A549 (cell line): ENCODE data around the gene PTGES3L.

Source experiments
- CHD4 ChIP-seq: fragments of 200-600 bp; sonication (generic); IDR thresholded peaks from 2 replicates; pipeline ENCODE4 v1.6.1; 2016; ENCODE audit warnings: antibody characterized with exemption, mild to moderate bottlenecking, borderline replicate concordance
- TF ChIP-seq, protein P1 (sequence below): fragments of >200 bp; sonication (Bioruptor Twin); formaldehyde crosslinking; IDR thresholded peaks from 3 replicates; pipeline ENCODE4 v1.5.1; 2016

- TF ChIP-seq CHD4: no peak
- TF ChIP-seq, protein P1, sequence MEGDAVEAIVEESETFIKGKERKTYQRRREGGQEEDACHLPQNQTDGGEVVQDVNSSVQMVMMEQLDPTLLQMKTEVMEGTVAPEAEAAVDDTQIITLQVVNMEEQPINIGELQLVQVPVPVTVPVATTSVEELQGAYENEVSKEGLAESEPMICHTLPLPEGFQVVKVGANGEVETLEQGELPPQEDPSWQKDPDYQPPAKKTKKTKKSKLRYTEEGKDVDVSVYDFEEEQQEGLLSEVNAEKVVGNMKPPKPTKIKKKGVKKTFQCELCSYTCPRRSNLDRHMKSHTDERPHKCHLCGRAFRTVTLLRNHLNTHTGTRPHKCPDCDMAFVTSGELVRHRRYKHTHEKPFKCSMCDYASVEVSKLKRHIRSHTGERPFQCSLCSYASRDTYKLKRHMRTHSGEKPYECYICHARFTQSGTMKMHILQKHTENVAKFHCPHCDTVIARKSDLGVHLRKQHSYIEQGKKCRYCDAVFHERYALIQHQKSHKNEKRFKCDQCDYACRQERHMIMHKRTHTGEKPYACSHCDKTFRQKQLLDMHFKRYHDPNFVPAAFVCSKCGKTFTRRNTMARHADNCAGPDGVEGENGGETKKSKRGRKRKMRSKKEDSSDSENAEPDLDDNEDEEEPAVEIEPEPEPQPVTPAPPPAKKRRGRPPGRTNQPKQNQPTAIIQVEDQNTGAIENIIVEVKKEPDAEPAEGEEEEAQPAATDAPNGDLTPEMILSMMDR: no peak
Observed at GRCh38 chr17:42946812-42947211, 33.1 kb downstream of the PTGES3L start.
